NCI-H2081 (cell line): Measurements from ENCODE around the gene DCN.

ENCODE experiments used
- DNase-seq, 2 experiments: peaks; one replicate each; lab custom pipeline; 2025; lab: John Stamatoyannopoulos, UW

DCN gene

GRCh38 chr12:91100906-91101305 lies 81.7 kb downstream of the DCN start:
- no peak for DNase-seq

GRCh38 chr12:91099836-91100235 lies 82.8 kb downstream of the DCN start:
- DNase-seq: no peak

- no peak for DNase-seq
Observed at GRCh38 chr12:91099341-91099740, 83.3 kb downstream of the DCN start.

DNA sequence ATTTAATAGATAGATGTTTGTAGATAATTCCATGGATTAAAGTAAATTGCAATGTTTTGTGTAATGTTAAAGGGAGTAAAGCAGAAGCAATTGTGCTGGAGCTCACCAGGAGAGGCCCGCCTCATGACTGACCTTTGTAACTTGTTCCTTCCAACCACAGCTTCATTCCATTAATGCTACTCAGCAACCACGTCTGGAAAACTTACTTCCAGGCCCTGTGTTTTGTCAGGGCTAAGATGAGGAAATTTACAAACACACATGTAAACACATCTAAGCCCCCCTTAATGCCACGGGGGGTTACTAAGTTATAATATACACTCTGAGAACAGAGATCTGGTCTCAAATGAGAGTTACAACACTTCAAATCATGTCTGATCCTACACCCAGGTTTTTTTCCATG lies 83.7 kb downstream of the DCN start:
- DNase-seq: no peak

DNA sequence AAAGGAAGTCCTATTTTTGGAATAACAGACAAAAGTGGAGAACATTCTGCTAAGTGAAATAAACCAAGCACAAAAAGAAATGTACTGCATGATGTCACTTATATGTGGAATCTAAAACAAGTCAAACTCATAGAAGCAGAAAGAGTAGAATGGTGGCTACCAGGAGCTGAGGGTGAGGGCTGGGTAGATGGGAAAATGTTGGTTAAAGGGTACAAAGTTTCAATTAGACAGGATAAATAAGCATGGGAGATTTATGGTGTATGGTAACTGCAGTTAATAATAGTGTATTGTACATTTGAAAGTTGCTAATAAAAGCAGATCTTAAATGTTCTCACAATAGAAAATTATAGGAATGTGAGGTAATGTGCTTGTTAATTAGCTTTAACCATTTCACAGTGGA lies 84.2 kb downstream of the DCN start:
- DNase-seq: no peak

GRCh38 chr12:91094957-91095356 lies 87.7 kb downstream of the DCN start:
- DNase-seq: no peak

DNA sequence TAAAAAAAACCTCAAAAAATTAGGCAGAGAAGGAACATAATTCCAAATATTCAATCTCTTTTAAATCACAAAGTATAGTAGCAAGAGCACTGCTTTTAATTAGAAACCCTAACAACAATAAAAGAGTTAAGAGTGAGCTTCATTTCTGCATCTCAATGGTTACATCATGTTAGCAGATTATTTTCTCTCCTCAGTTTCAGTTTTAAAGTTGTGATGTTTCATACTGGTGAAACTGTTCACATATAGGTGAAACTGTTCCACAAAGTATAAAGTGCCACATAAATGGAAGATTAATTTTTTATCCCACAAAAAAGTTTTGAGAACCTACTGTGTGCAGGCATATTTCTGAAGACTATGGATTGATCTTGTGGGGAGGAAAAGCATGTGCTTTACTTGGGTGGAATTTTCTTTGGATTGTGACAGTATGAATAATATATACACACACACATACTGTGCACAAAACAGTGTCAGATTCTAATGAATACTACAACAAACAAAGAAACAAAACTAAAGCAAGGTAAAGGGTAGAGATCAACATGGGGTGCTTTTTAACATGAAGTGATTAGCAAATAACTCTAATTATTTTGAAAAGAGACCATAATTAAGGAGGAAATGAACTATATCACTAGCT lies 88.5 kb downstream of the DCN start:
- no peak for DNase-seq

- no peak for DNase-seq
Observed at GRCh38 chr12:91093341-91093740, 89.3 kb downstream of the DCN start.

DNA sequence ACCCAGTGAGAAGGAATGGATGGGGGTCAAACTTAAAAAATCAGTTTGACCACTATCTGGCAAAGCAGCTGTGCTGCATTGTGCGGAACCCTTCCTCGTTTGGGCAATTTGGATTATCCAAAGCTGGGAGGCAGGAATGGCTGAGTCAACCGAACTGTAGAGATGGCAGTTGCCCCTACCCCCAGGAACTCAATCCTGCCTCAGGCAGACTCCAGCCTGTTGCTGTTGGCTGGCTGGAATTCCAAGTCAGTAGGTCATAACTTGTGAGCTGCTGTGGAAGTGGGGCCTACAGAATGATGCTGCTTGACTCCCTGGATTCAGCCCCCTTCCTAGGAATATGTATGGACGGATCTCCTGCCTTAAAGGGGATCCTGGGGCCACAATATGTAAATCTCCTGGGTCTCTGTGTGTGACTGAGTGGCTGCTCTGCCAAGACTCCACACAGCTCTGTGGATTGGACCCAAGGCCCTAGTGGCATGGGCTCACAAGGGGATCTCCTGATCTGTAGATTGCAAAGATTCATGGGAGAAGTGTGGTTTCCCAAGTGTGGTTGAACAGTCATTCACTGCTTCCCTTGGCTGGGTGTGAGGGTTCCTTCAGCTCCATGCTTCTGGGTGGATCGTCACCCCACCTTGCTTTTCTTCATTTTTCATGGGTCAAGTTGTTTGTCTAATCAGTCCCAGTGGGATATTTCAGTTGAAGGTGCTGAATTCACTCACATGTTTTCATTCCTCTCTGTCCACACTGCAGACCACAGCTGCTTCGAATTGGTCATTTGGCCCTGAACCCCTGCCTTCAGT lies 90.5 kb downstream of the DCN start:
- no peak for DNase-seq
